Kidney epithelial cell (primary cell): ENCODE data around the gene PTGFR. TPM values are rescaled to one million over a fixed set of nuclear protein-coding genes. Genes with fewer than 3 reads are reported as not detected.

Source experiments
- DNase-seq: peaks from one replicate; pipeline ENCODE4 v3.0.0-alpha.2; 2010; ENCODE audit warnings: low read depth
- H3K27me3 ChIP-seq: 2 replicates; pipeline ENCODE4 v1.6.0; 2011; ENCODE audit warnings: low read length; ENCODE audit not compliant: control insufficient read depth, insufficient read depth
- H3K36me3 ChIP-seq: 2 replicates; pipeline ENCODE4 v1.5.1; 2011; ENCODE audit warnings: low read length; ENCODE audit not compliant: control insufficient read depth, insufficient read depth
- H3K4me3 ChIP-seq: 2 replicates; pipeline ENCODE4 v1.5.1; 2011; ENCODE audit warnings: low read depth, mild to moderate bottlenecking, control low read depth, low read length
- total RNA-seq: library from RNA; depleted of rRNA; stranded (reverse); fragments of >200 nt; gene quantifications from 2 replicates; pipeline ENCODE4 v1.2.3, GENCODE V29; 2015
- TF ChIP-seq, protein P1 (sequence below): IDR thresholded peaks from 2 replicates; pipeline ENCODE4 v1.5.1; 2011; ENCODE audit warnings: mild to moderate bottlenecking, moderate library complexity, low read length, control low read depth, inconsistent platforms; ENCODE audit not compliant: insufficient read depth, poor library complexity, severe bottlenecking

PTGFR gene
- total RNA-seq, 1 donor from 2014 or later, result 0.38 TPM

- TF ChIP-seq, protein P1, sequence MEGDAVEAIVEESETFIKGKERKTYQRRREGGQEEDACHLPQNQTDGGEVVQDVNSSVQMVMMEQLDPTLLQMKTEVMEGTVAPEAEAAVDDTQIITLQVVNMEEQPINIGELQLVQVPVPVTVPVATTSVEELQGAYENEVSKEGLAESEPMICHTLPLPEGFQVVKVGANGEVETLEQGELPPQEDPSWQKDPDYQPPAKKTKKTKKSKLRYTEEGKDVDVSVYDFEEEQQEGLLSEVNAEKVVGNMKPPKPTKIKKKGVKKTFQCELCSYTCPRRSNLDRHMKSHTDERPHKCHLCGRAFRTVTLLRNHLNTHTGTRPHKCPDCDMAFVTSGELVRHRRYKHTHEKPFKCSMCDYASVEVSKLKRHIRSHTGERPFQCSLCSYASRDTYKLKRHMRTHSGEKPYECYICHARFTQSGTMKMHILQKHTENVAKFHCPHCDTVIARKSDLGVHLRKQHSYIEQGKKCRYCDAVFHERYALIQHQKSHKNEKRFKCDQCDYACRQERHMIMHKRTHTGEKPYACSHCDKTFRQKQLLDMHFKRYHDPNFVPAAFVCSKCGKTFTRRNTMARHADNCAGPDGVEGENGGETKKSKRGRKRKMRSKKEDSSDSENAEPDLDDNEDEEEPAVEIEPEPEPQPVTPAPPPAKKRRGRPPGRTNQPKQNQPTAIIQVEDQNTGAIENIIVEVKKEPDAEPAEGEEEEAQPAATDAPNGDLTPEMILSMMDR, result no peak
- H3K27me3 ChIP-seq, result no peaks in the 10 kb centered on the region
- no peaks in the 10 kb centered on the region for H3K36me3 ChIP-seq
- no peak overlapping the region for H3K4me3 ChIP-seq
- no peak for DNase-seq
Observed at GRCh38 chr1:78501203-78501602, 10.4 kb downstream of the PTGFR start.

GRCh38 chr1:78511334-78511733, 20.6 kb downstream of the PTGFR start:
- H3K27me3 ChIP-seq, result no peaks in the 10 kb centered on the region
- DNase-seq, result no peak
- no peaks in the 10 kb centered on the region for H3K36me3 ChIP-seq
- TF ChIP-seq, protein P1, result no peak
- H3K4me3 ChIP-seq, result no peak overlapping the region

GRCh38 chr1:78516716-78517115, 25.9 kb downstream of the PTGFR start:
- TF ChIP-seq, protein P1, result no peak
- no peak overlapping the region for H3K4me3 ChIP-seq
- DNase-seq, result no peak
- no peaks in the 10 kb centered on the region for H3K27me3 ChIP-seq
- no peaks in the 10 kb centered on the region for H3K36me3 ChIP-seq

DNA sequence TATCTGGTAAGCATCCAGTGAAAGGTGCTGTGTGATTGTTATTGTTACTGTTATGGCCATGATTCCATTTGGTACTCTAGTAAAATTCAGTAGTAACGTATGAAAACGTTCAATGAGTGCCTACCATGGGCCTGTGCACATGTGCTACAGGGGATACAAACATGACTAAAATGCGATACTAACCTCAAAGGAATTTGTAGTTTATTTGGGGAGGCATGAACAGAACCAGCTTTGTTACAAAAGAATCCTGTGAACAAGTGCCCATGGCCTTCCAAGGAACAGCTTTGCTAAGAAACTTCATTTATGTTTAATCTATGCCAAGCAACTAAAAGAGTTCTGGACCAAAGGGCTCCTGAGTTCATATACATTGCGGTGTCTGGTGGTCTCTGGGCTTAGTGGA, 28.7 kb downstream of the PTGFR start:
- Histone ChIP-seq H3K36me3 (no peaks in the 10 kb centered on the region), H3K27me3 (no peaks in the 10 kb centered on the region), H3K4me3 (no peak overlapping the region)
- no peak for DNase-seq
- TF ChIP-seq, protein P1, result no peak

- H3K36me3 ChIP-seq, result no peaks in the 10 kb centered on the region
- no peak for DNase-seq
- H3K27me3 ChIP-seq, result no peaks in the 10 kb centered on the region
- TF ChIP-seq, protein P1, result no peak
- H3K4me3 ChIP-seq, result no peak overlapping the region
Observed at GRCh38 chr1:78520216-78520615, 29.4 kb downstream of the PTGFR start.

DNA sequence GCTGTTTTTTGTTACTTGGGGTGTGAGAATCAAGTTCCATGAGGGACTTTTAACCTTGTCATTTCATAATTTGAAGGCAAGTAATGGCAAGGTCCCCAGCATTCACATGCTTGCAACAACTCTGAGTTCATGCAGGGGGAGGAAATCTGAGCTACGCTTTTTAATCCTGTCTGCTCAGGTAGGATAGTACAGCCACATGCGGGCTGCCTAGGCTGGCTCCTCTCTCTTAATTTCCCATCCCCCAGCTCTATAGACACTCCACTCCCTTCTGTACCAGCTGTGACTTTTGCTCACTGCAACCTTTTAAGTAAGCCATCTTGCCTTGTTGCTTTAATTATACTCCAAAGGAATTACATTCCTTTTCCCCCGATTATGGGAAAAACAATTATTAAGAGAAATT, 30.1 kb downstream of the PTGFR start:
- Histone ChIP-seq H3K4me3 (no peak overlapping the region), H3K36me3 (no peaks in the 10 kb centered on the region), H3K27me3 (no peaks in the 10 kb centered on the region)
- TF ChIP-seq, protein P1, result no peak
- no peak for DNase-seq
